Fibroblast of mammary gland (primary cell): Measurements from ENCODE around the gene NCAN.

ENCODE experiments used
- DNase-seq: peaks from one replicate; pipeline ENCODE4 v3.0.0-alpha.2; 2010; ENCODE audit warnings: low read depth
- H3K4me3 ChIP-seq: 2 replicates; pipeline ENCODE4 v1.5.1; 2011; ENCODE audit warnings: low read depth, mild to moderate bottlenecking, low read length, moderate library complexity; ENCODE audit not compliant: control insufficient read depth
- CTCF ChIP-seq: conservative IDR thresholded peaks from 2 replicates; pipeline ENCODE4 v1.5.1; 2011; ENCODE audit warnings: low read depth, low read length, inconsistent platforms; ENCODE audit not compliant: control insufficient read depth, insufficient read depth

Gene NCAN

GRCh38 chr19:19211499-19212420 is at the start of gene NCAN:
Gene NCAN, plus strand, starts transcription at chr19:19211958. Its CDS starts 4,996 bp downstream, at chr19:19216954.
- TF ChIP-seq CTCF, result no peak
- no peak within 1 kb of the TSS for H3K4me3 ChIP-seq
- DNase-seq, result no peak

DNA sequence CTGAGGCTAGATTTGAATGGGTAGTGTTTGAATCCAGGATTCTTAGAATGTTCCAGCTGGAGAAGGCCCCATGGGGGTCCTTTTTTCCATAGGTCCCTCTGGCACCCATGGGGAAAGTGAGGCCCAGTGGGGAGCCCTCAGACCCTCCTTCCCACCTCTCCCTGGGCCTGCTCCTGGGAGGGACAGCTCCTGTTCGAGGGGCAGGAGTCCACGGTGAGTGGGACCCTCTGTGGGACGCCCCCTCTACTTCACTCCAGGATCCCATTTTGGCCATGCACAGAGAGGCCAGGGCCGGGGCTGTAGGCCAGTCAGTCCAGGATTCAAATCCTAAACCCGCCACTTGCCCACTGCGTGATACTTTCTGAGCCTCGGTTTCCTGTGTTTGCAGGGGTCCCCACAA is 49.3 kb upstream of the NCAN start:
- H3K4me3 ChIP-seq, result no peak overlapping the region
- DNase-seq, result no peak
- TF ChIP-seq CTCF, result no peak

GRCh38 chr19:19165396-19165795 is 46.4 kb upstream of the NCAN start:
- TF ChIP-seq CTCF, result no peak
- DNase-seq, result no peak
- no peak overlapping the region for H3K4me3 ChIP-seq

DNA sequence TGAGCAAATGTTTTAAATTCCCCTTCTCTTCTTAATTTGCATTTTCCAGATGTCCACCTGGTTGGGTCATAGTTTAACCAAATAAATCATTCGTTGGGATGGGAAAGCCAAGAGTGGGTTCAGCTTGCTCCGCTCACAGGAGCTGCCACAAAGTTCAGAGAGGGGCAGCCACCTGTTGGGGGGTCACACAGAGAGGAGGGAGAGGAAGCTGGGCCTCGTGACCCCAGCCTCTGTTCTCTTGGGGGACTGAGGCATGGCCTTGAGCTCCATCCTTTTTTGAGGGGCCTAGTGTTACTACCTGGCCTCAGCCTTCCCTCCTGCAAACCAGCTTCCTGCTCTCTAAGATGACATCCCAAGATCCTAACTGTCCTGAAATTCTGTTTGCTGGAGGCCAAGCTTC is 44.1 kb upstream of the NCAN start:
- no peak for DNase-seq
- TF ChIP-seq CTCF, result no peak
- H3K4me3 ChIP-seq, result no peak overlapping the region

DNA sequence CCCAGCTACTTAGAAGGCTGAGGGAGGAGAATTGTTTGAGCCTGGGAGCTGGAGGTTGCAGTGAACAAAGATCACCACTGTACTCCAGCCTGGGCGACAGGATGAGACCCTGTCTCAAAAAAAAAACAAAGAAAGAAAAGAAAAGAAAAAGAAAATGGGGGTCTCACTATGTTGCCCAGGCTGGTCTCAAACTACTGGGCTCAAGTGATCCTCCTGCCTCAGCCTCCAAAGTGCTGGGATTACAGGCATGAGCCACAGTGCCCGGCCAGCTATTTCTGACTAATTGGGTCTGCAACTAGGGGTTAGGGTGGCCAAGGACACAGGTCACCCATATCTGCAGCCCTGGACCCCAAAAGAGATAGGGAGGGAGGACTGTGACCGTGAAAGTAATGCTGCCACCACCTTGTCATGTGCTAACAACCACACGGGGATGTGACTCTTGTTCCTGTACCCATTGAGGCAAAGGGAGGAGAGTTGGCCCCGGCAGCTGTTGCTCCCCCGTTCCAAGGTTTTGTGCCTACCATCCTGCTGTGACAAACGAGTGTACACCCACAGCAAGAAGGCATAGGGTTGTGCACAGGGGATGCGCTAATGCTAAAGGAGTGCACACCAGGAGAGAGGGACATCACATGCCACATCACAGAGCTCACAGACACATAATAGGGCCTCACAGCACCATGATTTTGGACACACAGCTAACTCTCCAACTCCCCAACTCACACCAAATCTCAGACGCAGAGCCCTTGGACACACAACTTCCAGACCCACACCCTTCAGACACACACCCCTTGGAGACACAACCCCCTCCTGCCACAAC is 42.3 kb upstream of the NCAN start:
- TF ChIP-seq CTCF, result no peak
- no peak for DNase-seq
- no peak overlapping the region for H3K4me3 ChIP-seq

DNA sequence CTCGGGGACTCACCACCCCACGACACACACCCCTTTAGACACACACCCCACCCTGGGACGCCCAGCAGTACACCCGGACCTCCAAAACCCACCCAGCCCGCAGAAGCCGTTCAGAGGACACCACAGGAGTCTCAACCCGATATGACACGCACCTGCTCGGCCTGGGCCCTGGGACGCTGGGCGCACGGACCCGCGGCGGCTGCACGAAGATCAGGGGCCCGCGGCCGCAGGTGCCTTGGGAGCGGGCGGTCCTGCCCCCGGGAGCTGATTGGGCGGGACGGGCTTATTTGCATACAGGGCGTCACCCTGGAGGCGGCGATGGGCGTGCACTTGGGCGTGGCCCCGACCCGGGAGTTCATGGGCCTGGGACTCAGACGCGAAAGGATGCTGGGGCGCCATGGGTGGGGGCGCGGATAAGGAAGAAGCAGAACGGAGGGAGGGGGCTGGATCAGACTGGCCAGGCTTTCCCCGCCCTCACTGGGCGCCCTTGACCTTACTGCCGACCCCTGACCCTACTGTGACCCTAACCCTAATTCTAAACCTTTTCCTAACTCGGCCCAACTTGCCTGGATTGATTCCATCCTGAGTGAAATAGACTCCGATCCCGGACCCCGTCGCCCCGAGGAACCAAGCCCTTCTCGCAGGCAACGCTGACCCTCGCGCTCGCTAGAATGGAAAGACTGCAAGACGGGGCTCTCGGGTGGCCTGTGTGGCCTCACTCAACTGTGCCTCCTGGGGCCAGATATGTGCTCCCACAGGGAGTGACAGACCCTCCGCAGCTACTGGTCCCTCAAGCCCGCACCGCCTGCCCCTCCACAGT is 41.5 kb upstream of the NCAN start, which contains the start of gene MEF2B:
Gene MEF2B (minus strand): TSS at position 211 of the 820 bp plus-strand sequence. CDS start 19,528 bp downstream, outside the sequence.
- H3K4me3 ChIP-seq, result no peak within 1 kb of the TSS
- no peak for TF ChIP-seq CTCF
- peak; percentile 40 for DNase-seq
